HG03521 (cell line): ENCODE measurements around the gene CD109.
"Not testable (repeated sequence)": the region's sequence is repeated elsewhere in the genome, so short reads cannot be mapped to it uniquely, and the experiment has no call there.

Source experiments
- ATAC-seq: cut with Tn5 transposase; IDR thresholded peaks from one replicate; pipeline ENCODE4 v1.9.1; 2021; ENCODE audit warnings: mild to moderate bottlenecking, moderate library complexity; ENCODE audit not compliant: unreplicated experiment

CD109 gene

DNA sequence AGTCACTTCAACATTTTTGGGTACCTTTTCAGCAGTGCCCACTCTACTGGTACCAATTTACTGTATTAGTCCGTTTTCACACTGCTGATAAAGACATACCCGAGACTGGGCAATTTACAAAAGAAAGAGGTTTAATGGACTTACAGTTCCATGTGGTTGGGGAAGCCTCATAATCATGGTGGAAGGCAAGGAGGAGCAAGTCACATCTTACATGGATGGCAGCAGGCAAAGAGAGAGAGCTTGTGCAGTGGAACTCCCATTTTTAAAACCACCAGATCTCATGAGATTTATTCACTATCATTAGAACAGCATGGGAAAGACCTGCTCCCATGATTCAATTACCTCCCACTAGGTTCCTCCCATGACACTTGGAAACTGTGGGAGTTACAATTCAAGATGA lies 12.4 kb upstream of the CD109 start:
- ATAC-seq = not testable (repeated sequence)

DNA sequence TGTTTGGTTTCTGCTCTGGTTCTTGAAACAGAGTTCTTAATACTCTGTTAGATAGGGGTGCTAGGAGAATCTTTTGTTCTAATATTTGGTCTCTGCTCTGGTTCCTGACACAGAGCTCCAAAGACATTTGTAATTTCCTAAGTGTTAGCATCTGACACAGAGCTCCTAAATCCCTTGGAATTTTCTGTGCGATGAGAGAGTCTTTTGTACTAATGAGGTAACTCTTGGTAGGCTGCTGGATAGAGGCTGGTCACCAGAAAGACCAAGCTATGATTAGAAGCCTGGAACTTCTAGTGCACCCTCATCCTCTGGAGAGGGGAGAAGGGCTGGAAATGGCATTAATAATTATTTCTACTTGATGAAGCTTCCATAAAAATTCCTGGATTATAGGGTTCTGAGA lies 7.7 kb upstream of the CD109 start:
- ATAC-seq = no peak

DNA sequence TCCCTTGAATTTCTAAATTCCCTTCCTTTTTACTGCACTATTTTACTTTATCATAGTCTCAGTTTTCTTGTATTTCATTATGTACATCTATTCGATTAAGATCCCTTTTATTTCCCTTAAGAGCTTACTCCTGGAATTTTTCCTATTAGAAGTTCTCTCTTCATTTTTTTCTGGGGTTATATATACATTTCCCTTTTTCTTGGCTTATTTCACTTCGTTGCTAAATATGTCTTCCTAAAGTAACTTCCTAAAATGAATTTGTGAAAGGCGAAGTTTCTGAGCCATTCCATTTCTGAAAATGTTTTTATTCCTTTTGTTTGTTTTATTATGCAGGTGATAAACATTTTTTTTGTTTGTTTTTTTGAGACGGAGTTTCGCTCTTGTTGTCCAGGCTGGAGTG lies 5.9 kb upstream of the CD109 start:
- ATAC-seq = no peak

DNA sequence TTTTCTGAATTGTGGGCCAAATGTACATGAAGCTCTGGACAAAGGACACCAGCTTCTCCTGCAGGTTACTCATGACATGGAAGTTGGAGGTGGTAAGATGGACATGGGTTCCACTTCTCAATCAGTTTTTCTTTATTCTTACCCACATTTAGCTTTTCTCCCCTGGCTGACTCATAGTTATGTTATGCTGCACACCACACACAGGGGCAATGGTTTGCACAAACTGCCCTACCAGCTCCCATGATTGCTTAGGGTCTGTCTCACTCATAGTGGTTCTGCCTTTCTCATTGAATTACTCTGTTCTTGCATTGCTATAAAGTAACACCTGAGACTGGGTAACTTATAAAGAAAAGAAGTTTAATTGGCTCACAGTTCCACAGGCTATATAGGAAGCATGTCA lies 4.5 kb upstream of the CD109 start:
- no peak for ATAC-seq

DNA sequence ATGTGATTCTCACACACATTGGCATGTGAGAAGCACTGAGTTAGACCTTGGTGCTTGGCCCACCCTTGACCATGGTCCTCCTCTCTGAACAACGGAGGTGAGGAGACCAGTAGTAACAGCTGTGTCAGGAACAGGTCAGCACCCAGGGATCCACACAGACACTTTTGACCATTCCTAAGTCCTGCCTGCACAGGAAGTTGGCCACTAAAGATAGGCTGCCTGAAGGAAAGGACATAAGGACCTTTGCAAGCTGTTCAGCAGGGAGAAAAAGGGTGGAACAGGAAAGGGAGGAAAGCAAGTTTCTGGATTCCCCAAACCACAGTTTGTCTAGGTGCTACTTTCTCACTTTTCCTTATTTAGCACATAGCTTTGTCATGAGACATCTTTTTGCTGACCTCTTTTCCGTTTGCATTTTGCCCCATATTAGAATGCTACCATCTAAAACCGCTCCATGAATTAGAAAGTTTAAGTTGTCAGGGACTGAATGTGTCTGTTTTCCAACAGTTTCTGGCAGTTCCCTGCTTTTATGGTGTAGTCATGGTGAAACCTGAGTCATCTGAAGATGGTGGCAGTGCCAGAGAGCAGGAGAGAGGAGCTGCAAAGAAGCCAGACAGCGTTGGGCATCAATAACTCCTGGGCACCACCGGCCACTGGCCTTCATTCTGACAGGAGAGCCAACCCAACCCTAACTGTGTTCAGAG lies 1.1 kb upstream of the CD109 start:
- ATAC-seq = no peak

DNA sequence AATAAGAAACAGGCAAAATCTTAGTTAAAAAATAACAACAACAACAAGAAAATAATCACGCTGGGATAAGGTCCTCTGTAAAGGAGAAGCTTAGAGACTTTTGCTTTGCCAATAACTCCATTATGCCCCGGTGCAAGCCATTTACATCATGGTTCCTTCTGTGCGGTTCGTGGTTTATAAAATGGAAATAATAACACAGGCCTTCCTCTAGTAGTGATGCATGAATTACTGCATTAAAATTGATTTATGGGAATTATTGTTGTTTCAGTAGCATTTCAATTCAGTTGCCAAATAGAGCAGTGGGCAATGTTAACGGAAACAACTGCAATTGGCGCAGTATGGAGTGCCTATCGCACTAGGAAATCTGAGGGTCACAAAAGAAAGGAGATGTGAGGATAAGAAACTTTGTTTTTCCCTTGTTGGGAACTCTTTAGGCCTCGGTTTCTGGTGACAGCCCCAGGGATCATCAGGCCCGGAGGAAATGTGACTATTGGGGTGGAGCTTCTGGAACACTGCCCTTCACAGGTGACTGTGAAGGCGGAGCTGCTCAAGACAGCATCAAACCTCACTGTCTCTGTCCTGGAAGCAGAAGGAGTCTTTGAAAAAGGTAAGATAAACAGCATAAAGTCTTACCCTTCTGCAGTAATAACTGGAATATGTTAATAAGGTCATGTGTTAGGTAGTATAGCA lies 1.1 kb downstream of the CD109 start:
- ATAC-seq = no peak

DNA sequence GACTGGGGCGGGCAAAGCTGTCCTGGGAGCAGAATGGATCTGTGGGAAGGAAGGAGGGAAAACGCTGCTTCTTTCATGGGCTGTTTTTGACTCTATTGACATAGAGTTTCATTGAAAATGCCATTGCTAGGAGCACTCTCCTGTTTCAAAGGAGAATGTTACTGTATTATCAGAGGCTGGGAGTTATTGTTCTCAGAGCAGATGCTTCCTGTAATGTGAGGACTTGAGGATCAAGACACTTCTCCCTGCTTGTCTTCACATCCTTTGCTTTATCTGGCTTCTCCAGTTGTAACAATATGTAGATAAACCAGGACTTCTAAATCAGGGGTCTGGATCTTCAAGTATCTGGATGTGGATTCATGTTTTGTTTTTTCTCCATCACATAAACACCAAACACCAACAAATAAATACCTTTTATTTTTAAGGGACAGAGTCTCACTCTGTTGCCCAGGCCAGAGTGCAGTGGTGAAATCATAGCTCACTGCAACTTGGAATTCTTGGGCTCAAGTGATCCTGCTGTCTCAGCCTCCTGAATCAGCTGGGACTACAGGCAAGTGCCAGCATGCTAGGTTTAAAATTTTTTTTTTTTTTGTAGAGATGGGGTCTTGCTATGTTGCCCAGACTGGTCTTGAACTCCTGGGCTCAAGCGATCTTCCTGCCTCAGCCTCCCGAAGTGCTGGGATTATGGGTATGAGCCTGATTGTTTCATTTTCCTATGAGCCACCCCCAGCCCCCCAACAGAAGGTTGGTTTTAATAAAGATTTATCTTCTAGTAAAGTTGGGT lies 3.9 kb downstream of the CD109 start:
- ATAC-seq = no peak

DNA sequence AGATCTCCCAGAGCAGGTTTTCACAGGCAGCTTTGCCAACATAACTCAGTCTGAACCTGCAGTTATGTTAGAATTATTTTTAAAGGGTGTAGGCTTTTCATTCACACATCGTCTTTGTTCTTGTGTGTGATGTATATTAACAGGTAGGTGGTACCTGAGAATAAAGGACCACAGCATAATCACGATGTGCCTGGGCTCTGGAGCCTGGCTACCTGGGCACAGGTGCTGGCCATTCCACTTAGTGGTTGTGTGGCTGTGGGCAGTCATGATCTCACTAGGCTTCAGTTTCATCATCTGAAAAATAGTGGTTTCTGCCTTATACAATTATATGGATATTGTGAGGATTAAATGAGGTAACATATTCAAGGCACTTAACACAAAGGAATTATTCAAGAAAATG lies 6.4 kb downstream of the CD109 start:
- ATAC-seq = no peak

DNA sequence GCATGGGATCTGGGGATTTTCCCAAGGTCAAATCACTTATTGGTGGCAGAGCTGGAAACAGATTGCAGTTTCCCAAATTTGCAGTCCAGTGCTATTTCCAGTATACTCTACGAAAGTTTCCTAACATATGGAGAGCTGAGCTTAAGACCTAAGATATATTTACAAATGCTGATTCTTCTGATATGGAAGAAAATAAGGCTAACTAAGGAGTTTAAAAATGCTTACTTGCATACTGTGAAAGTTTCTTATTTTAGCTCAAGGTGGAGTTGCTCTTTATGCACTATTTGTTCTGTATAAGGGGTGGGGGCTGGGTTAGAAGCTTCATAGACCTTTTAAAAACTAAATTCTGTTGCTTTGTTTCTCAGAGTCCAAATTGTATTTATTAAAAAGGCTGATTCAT lies 7.5 kb downstream of the CD109 start:
- ATAC-seq = no peak

DNA sequence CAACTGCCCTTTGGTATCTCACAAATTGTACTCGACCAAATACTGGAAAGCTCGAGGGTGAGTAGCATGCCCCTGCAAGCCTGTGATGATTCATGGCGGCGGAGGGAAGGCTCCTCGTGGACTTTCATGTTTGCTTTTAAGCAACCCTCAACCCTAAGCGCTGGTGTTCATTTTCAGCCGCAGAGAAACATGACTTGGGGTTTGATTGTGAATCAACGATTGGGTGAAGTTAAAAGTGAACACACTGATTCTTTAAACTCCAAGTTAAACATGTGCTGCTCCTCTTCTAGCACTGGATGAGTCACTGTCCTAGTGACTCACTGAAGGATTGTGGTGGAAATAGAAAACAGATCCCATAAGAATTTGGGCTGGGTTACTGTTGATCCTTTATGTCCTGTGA lies 8.3 kb downstream of the CD109 start:
- ATAC-seq = no peak

DNA sequence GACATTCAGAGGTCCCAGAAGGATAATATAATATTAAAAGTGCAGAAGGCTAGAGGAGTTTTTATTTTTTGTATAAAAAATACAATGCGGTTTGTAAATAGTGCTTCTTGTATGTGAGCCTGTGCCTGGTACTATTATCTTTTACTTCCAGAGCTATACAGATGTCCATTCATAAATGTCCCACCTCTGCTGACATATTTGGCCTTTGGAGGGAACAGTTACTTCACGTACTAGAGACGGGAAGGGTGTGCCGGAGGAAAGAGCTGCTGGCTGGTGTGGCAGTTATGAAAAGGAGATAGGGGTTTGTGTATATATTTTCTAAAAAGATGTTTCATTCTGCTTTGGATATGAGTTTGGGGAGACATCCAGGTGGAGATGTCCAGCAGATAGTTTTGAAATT lies 8.8 kb downstream of the CD109 start:
- ATAC-seq = no peak

DNA sequence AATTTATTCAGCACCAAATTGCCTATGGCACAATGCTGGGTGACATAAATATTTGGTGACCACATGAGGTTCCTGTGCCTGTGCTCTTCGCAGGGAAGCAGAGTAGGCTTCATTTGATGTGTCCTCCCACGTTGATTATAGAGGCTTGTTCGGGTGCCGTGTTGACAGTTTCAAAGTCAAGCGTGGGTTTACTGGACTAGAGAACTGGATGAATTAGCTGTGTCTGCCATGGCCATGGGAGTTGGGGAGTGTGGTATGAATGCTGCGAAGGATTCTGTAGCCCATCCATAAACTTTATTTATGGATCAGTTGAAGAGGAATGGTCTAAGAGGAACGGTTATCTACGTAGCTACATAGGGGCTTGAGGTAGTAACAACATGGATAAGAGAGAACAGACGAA lies 11.0 kb downstream of the CD109 start:
- ATAC-seq = no peak

DNA sequence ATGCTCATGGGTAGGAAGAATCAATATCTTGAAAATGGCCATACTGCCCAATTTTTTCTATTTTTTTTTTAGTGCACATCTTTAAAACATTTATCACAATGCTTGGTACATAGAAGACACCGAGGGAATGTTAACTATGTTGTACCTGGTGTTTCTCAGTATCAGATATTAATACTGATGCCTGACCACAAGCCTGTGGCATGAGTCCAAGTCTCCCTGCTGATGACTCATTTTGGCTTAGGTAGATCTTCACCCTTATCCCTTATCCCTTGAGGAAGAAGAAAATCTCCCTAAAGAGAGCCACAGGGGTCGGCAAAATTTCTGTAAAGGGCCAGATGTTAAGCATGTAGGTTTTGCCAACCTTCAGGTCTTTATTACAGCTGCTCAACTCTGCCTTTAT lies 14.5 kb downstream of the CD109 start:
- no peak for ATAC-seq

DNA sequence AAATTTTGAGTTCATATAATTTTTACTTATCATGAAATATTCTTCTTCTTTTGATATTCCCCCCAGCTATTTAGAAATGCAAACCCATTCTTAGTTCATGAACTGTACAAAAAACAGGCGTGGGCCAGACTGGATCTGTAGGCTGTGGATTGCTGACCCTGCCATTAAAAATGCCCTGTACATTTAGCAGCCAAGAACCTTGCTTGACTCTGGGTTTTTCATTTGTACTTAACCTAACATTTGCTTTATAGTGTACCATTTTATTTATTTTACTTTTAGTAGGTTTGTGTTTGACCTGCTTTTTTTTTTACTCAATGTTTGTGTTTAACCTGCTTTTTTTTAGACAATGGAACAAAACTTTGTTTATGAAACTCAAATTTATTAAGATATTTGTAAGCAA lies 14.9 kb downstream of the CD109 start:
- ATAC-seq = no peak

DNA sequence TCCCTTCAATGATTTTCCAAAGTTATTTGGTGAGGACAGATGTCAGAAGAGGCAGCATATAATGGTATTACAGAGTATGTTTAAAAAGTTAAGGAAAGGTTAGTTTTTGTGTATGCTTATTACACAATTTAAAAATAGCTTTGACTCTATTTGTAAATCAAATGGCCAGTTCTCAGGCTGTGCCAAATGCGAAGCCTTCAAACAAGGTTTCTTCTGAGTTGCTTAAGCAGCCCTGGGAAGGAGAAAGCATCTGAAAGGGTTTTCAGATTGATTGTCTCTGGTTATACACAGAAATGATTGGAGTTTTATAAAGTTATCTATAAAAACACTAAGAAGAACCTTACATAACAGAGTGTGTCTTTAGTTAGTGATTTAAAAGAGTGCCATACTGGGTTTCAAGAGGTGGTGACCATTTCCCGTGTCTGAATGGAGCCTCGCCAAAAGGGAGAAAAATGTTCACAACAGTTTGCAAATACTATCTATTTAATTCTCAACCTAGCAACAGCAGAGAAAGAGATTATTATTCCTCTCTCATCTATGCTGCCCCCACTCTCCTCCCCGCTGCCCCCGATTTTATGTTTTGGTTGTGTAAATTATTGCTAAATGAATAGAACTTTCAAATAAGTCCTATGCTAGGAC lies 16.7 kb downstream of the CD109 start:
- no peak for ATAC-seq

DNA sequence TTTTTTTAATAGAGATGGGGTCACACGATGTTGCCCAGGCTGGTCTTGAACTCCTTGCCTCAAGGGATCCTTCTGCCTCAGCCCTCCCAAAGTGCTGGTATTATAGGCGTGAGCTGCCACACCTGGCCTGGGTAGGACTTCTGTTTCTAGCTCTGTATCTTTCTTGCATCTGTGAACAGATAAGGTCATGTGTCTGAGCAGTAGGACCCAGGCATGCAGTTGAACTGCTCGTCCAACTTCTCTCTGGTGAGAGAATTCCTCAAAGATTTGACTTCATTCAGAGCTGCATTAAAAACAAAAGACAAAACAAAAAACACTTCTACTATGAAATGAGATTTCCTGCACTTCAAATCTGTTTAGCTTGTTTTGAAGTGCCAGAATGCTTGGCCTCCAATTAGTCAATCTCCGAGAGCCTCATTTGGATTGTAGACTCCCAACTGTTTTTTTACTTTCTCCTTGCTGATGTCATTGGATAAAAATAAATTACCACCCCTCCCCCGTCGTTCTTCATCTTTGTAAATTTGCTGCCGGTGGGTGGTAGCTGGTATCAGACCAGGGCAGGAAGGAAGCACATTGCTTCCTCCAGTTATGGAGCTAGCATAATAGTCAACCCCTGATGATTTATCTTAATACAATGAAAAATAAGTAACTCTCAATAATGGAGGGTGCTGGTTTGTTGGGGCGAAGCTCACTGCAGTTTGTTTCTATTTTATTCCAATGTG lies 17.6 kb downstream of the CD109 start:
- no peak for ATAC-seq

DNA sequence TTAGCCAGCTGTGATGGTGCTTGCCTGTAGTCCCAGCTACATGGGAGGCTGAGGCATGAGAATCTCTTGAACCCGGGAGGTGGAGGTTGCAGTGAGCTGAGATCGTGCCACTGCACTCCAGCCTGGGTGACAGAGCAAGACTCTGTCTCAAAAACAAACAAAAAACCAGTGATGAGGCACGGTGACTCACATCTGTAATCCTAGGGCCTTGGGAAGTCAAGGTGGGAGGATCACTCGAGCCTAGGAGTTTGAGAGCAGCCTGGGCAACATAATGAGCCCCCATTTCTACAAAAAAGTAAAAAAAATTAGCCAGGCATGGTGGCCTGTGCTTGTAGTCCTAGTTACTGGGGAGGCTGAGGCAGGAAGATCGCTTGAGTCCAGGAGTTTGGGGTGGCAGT lies 19.1 kb downstream of the CD109 start:
- not testable (repeated sequence) for ATAC-seq

DNA sequence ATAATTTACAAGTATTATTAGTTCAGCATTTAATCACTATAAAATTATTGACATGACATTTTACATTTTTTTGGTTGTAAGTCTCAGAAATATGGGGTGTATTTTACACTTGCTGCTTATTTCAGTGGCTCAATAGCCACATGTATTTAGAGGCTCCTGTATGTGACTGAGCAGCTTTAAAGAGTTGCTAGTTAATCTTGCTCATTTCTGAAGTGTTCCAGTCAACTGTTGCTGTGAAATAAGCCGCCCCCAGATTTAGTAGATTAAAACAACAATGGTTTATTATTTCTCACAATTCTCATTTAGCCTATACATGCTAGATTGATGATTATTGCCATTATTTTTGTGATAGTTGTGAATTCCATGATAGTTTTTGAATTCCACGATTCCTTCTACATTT lies 23.0 kb downstream of the CD109 start:
- ATAC-seq = no peak

DNA sequence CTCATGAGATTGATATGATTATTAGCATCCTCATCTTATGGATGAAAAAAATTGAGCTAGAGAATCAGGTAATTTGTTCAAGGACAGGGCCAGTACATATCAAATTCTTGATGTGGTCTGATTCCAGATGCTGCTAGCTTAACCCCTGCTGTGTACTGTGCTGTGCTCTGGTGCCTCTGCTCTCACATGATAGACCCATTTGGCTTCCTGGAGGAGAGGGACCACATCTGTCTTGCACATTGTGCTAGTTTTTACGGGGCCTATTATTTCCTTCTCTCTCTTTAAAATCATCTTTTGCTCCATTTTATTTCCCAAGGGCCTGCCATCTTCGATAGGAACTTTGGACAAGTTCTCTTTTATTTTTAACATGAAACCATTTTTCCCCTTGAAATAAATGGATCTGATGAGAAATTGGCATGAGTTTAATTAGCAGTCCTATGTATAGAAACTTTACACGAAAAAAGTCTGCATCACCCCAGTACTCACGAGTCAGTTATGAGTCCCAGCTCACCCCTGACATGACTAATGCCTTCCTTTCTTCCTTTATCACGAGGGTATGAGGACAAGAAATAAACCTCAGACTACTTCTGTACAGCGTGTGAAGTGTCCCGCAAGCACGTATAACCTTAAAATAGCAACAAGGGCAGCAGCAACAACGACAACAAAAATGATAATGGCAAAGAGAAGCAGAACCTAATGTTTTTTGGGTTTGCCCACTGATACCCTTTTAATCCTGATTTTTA lies 26.5 kb downstream of the CD109 start:
- ATAC-seq = peak; percentile 75

DNA sequence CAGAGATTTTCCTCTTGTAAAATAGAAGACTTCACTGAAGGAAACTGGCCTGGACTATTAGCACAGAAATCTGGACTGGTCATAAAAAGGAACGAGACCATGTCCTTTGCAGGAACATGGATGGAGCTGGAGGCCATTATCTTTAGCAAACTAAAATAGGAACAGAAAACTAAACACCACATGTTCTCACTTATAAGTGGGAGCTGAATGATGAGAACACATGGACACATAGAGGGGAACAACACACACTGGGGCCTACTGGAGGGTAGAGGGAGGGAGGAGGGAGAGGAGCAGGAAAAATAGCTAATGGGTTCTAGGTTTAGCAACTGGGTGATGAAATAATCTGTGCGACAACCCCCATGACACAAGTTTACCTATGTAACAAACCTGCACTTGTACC lies 27.5 kb downstream of the CD109 start:
- not testable (repeated sequence) for ATAC-seq
